ENCODE results near the gene ZNHIT3.
"Not testable (repeated sequence)": the region's sequence is repeated elsewhere in the genome, so short reads cannot be mapped to it uniquely, and the experiment has no call there.

GRCh38 chr17:36484021-36484420, 2.5 kb upstream of the ZNHIT3 start:
- TF ChIP-seq CTCF (IDR thresholded peaks at IDR 0.05; ENCODE audit: insufficient read depth, low read length); SPI1 (IDR thresholded peaks at IDR 0.05; ENCODE audit: borderline replicate concordance, low read depth); POLR2AphosphoS5 (IDR thresholded peaks at IDR 0.05; ENCODE audit: low read depth); GABPA (IDR thresholded peaks at IDR 0.05; ENCODE audit: low read depth): not testable (repeated sequence)

Measured in HL-60 (cell line).